ENCODE measurements around the gene HSPB9. TPM values are rescaled to one million over a fixed set of nuclear protein-coding genes. Genes with fewer than 3 reads are reported as not detected.
A peak's percentile ranks its signal among the peaks of the same experiment; 100 is the strongest.
"Not testable (repeated sequence)": the region's sequence is repeated elsewhere in the genome, so short reads cannot be mapped to it uniquely, and the experiment has no call there.

Gene HSPB9
- total RNA-seq, 1 donor from 2014 or later = under 0.01 TPM

GRCh38 chr17:42142371-42142896 lies 19.8 kb downstream of the HSPB9 start:
- no peak for DNase-seq (ENCODE audit: low read depth in 2 of 2)

- not testable (repeated sequence) for DNase-seq (ENCODE audit: low read depth in 2 of 2)
These were observed 20.5 kb downstream of the HSPB9 start for GRCh38 chr17:42143138-42143537.

GRCh38 chr17:42146911-42147607 lies 24.5 kb downstream of the HSPB9 start:
- DNase-seq (ENCODE audit: low read depth in 2 of 2) = no peak

- peak in 1 of 2 donors; percentile 76 for DNase-seq (ENCODE audit: low read depth in 2 of 2)
These were observed 31.5 kb downstream of the HSPB9 start for GRCh38 chr17:42153919-42154742.

- DNase-seq (ENCODE audit: low read depth in 2 of 2) = no peak
These were observed 33.0 kb downstream of the HSPB9 start for GRCh38 chr17:42155614-42156045.

GRCh38 chr17:42159796-42160530 lies 37.4 kb downstream of the HSPB9 start:
- no peak for DNase-seq (ENCODE audit: low read depth in 2 of 2)

- no peak for DNase-seq (ENCODE audit: low read depth in 2 of 2)
These were observed 37.9 kb downstream of the HSPB9 start for GRCh38 chr17:42160531-42160910.

GRCh38 chr17:42163113-42163512 lies 40.5 kb downstream of the HSPB9 start:
- peak in 1 of 2 donors; percentile 21 for DNase-seq (ENCODE audit: low read depth in 2 of 2)

- DNase-seq (ENCODE audit: low read depth in 2 of 2) = no peak
These were observed 41.2 kb downstream of the HSPB9 start for GRCh38 chr17:42163696-42164407.

- DNase-seq (ENCODE audit: low read depth in 2 of 2) = no peak
These were observed 43.1 kb downstream of the HSPB9 start for GRCh38 chr17:42165751-42166150.

- no peak for DNase-seq (ENCODE audit: low read depth in 2 of 2)
These were observed 43.7 kb downstream of the HSPB9 start for GRCh38 chr17:42166196-42166763.

- no peak for DNase-seq (ENCODE audit: low read depth in 2 of 2)
These were observed 45.2 kb downstream of the HSPB9 start for GRCh38 chr17:42167807-42168206.

GRCh38 chr17:42169351-42169750 lies 46.7 kb downstream of the HSPB9 start:
- no peak for DNase-seq (ENCODE audit: low read depth in 2 of 2)

- no peak for DNase-seq (ENCODE audit: low read depth in 2 of 2)
These were observed 49.2 kb downstream of the HSPB9 start for GRCh38 chr17:42171831-42172230.

Other genes with a start within 250 kb of the HSPB9 start
- gene ACLY, start 203.9 kb upstream of the HSPB9 start, total RNA-seq = 205 and 232 TPM in 2 replicates
- gene ODAD4, start 192.2 kb upstream of the HSPB9 start, total RNA-seq = 0.13 and 0.25 TPM in 2 replicates
- 46.1 and 63.1 TPM in 2 replicates for gene CNP, start 156.0 kb upstream of the HSPB9 start, total RNA-seq
- gene DNAJC7, start 105.4 kb upstream of the HSPB9 start, total RNA-seq = 56.9 and 59.8 TPM in 2 replicates
- 32.2 and 45.9 TPM in 2 replicates for gene NKIRAS2, start 102.7 kb upstream of the HSPB9 start, total RNA-seq
- gene C17orf113, start 72.2 kb upstream of the HSPB9 start, total RNA-seq = 0.13 and 0.25 TPM in 2 replicates
- gene ZNF385C, start 24.3 kb upstream of the HSPB9 start, total RNA-seq = under 0.01 TPM in 1 of 2 replicates, not detected in the other
- 3.5 TPM in 2 replicates for gene DHX58, start 10.1 kb upstream of the HSPB9 start, total RNA-seq
- gene KAT2A, start 1.4 kb upstream of the HSPB9 start, total RNA-seq = 4.5 and 10.0 TPM in 2 replicates
- gene RAB5C, start 32.2 kb downstream of the HSPB9 start, total RNA-seq = 69.6 and 135 TPM in 2 replicates
- under 0.01 and 0.13 TPM in 2 replicates for gene KCNH4, start 58.3 kb downstream of the HSPB9 start, total RNA-seq
- gene HCRT, start 62.6 kb downstream of the HSPB9 start, total RNA-seq = not detected in 2 replicates
- gene GHDC, start 71.7 kb downstream of the HSPB9 start, total RNA-seq = 12.1 and 27.6 TPM in 2 replicates
- gene STAT5B, start 153.6 kb downstream of the HSPB9 start, total RNA-seq = 25.2 and 31.5 TPM in 2 replicates
- gene STAT5A, start 165.7 kb downstream of the HSPB9 start, total RNA-seq = 41.8 and 45.9 TPM in 2 replicates